Activated gamma-delta T cell treated with Interleukin-2 at 50 U/mL for 16 hours (primary cell): ENCODE measurements around the gene MTHFR.

Experiments
- DNase-seq: peaks from one replicate; pipeline ENCODE4 v3.0.0-alpha.2; 2020

MTHFR gene

GRCh38 chr1:11780380-11781147 lies 25.2 kb downstream of the MTHFR start:
- DNase-seq: no peak

- no peak for DNase-seq
Observed at GRCh38 chr1:11779715-11780379, 25.9 kb downstream of the MTHFR start.

- no peak for DNase-seq
Observed at GRCh38 chr1:11778844-11779623, 26.7 kb downstream of the MTHFR start.

GRCh38 chr1:11778336-11778735 lies 27.4 kb downstream of the MTHFR start:
- DNase-seq: no peak

GRCh38 chr1:11777658-11778322 lies 28.0 kb downstream of the MTHFR start:
- DNase-seq: no peak

GRCh38 chr1:11774753-11775152 lies 31.0 kb downstream of the MTHFR start:
- no peak for DNase-seq

GRCh38 chr1:11772458-11772857 lies 33.3 kb downstream of the MTHFR start:
- no peak for DNase-seq

GRCh38 chr1:11771481-11772043 lies 34.2 kb downstream of the MTHFR start:
- DNase-seq: no peak

GRCh38 chr1:11770011-11770410 lies 35.8 kb downstream of the MTHFR start:
- DNase-seq: no peak

GRCh38 chr1:11769274-11769673 lies 36.5 kb downstream of the MTHFR start:
- no peak for DNase-seq

GRCh38 chr1:11768821-11769220 lies 36.9 kb downstream of the MTHFR start:
- DNase-seq: no peak

- no peak for DNase-seq
Observed at GRCh38 chr1:11767922-11768704, 37.7 kb downstream of the MTHFR start.

- no peak for DNase-seq
Observed at GRCh38 chr1:11766429-11766776, 39.4 kb downstream of the MTHFR start.

- DNase-seq: no peak
Observed at GRCh38 chr1:11765661-11766428, 39.9 kb downstream of the MTHFR start.

GRCh38 chr1:11764519-11764918 lies 41.2 kb downstream of the MTHFR start:
- no peak for DNase-seq

- DNase-seq: no peak
Observed at GRCh38 chr1:11764115-11764514, 41.6 kb downstream of the MTHFR start.

- no peak for DNase-seq
Observed at GRCh38 chr1:11761988-11762406, 43.8 kb downstream of the MTHFR start, which contains the start of gene C1orf167. C1orf167 (plus strand) TSS chr1:11762193; CDS start chr1:11764401, 2,208 bp downstream.

GRCh38 chr1:11761285-11761684 lies 44.5 kb downstream of the MTHFR start:
- no peak for DNase-seq

- no peak for DNase-seq
Observed at GRCh38 chr1:11759791-11760190, 46.0 kb downstream of the MTHFR start.

GRCh38 chr1:11757047-11757446 lies 48.7 kb downstream of the MTHFR start:
- DNase-seq: no peak

GRCh38 chr1:11753555-11754208 lies 52.1 kb downstream of the MTHFR start:
- no peak for DNase-seq
